ENCODE results near the gene PCCA.

DNA sequence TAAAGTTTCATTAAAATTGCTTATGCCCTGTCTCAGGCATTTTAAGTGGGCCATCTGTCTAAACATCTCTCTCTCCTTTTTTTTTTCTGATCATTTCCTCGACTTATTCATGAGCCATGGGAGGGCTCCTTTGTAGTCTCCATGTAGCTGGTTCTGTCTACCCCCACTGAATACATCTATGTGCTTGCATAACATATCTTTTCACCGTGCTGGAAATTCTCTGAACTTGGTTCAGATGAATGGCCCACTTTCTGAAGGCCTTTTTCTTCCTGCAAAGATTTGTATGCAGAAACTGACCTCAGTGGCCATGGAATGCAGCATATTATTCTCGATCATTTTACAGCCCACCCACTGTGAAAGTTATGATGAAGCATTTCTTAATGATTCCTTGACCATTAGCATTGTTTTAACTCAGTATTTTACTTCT, 274.4 kb downstream of the PCCA start:
- no peak for TF ChIP-seq EZH2 (IDR thresholded peaks at IDR 0.05; ENCODE audit: borderline replicate concordance, low read length)
- TF ChIP-seq, protein P1, sequence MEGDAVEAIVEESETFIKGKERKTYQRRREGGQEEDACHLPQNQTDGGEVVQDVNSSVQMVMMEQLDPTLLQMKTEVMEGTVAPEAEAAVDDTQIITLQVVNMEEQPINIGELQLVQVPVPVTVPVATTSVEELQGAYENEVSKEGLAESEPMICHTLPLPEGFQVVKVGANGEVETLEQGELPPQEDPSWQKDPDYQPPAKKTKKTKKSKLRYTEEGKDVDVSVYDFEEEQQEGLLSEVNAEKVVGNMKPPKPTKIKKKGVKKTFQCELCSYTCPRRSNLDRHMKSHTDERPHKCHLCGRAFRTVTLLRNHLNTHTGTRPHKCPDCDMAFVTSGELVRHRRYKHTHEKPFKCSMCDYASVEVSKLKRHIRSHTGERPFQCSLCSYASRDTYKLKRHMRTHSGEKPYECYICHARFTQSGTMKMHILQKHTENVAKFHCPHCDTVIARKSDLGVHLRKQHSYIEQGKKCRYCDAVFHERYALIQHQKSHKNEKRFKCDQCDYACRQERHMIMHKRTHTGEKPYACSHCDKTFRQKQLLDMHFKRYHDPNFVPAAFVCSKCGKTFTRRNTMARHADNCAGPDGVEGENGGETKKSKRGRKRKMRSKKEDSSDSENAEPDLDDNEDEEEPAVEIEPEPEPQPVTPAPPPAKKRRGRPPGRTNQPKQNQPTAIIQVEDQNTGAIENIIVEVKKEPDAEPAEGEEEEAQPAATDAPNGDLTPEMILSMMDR (IDR thresholded peaks at IDR 0.05; ENCODE audit: low read length): no peak

Measured in OCI-LY1 (cell line).